OCI-LY3 (cell line): ENCODE results near the gene QRICH2.

Experiments
- EZH2phosphoT487 ChIP-seq: fragments of 200-600 bp; shearing (Covaris generic); IDR thresholded peaks from 2 replicates; pipeline ENCODE4 v1.6.1; 2018; ENCODE audit warnings: antibody characterized with exemption, mixed run types, low read depth
- TF ChIP-seq, protein P1 (sequence below): fragments of 200-600, 300-600 bp; sonication (generic); IDR thresholded peaks from 2 replicates; pipeline ENCODE4 v1.5.1; 2014; ENCODE audit warnings: antibody characterized with exemption, low read length, low read depth

- TF ChIP-seq, protein P1, sequence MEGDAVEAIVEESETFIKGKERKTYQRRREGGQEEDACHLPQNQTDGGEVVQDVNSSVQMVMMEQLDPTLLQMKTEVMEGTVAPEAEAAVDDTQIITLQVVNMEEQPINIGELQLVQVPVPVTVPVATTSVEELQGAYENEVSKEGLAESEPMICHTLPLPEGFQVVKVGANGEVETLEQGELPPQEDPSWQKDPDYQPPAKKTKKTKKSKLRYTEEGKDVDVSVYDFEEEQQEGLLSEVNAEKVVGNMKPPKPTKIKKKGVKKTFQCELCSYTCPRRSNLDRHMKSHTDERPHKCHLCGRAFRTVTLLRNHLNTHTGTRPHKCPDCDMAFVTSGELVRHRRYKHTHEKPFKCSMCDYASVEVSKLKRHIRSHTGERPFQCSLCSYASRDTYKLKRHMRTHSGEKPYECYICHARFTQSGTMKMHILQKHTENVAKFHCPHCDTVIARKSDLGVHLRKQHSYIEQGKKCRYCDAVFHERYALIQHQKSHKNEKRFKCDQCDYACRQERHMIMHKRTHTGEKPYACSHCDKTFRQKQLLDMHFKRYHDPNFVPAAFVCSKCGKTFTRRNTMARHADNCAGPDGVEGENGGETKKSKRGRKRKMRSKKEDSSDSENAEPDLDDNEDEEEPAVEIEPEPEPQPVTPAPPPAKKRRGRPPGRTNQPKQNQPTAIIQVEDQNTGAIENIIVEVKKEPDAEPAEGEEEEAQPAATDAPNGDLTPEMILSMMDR: no peak
- no peak for TF ChIP-seq EZH2phosphoT487
These were observed 23.0 kb upstream of the QRICH2 start for GRCh38 chr17:76331083-76331482.
